Mesothelial cell of epicardium (in vitro differentiated cells): ENCODE results near the gene STAP2. TPM values are rescaled to one million over a fixed set of nuclear protein-coding genes. Genes with fewer than 3 reads are reported as not detected.

Experiments
- DNase-seq, 2 experiments: peaks; one replicate each; pipeline ENCODE4 v3.0.0; 2021; ENCODE audit warnings: low spot score in 2 of 2; ENCODE audit not compliant: unreplicated experiment in 2 of 2
- H3K27ac Mint-ChIP-seq: 2 replicates; pipeline ENCODE4 v1.8.0; 2021; ENCODE audit warnings: mixed read lengths
- H3K27me3 Mint-ChIP-seq: 2 replicates; pipeline ENCODE4 v1.8.0; 2021; ENCODE audit warnings: low read depth, mixed read lengths
- H3K36me3 Mint-ChIP-seq: 2 replicates; pipeline ENCODE4 v1.8.0; 2021; ENCODE audit warnings: mixed read lengths
- H3K4me1 Mint-ChIP-seq: 2 replicates; pipeline ENCODE4 v1.8.0; 2021; ENCODE audit warnings: mixed read lengths
- H3K4me3 Mint-ChIP-seq: 2 replicates; pipeline ENCODE4 v1.8.0; 2021; ENCODE audit warnings: mild to moderate bottlenecking, moderate library complexity, mixed read lengths
- H3K9me3 Mint-ChIP-seq: 2 replicates; pipeline ENCODE4 v1.8.0; 2021; ENCODE audit warnings: mixed read lengths
- total RNA-seq: library from RNA; stranded (reverse); gene quantifications from 3 replicates; pipeline ENCODE4 v1.2.1, GENCODE V29; 2021
- TF ChIP-seq, protein P1 (sequence below): fragments of 200-600 bp; sonication (generic); IDR thresholded peaks from one replicate; pipeline ENCODE4 v1.5.0; 2021; ENCODE audit warnings: antibody characterized with exemption; ENCODE audit not compliant: unreplicated experiment

Gene STAP2
- total RNA-seq, 1 donor from 2014 or later, result 74.0 TPM

DNA sequence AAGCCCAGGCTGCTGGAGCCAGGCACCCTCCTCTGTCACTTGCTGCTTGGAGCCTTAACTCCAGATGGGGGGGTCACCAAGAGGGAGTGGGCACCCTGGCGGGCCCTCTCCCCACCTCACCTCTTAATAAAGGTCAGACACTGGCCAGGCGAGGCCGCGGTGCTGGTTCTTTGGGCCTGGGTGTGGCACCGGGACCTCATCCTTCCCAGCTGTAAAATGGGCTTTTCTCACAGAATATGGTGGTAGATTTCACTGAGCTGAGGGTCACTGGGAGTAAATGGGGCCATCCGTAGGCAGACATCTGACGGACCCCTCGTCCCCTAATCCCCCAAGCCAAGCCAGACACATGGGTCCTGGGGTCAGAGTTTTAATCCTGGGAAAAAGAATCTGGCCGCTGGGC lies 14.9 kb downstream of the STAP2 start:
- Mint-ChIP-seq H3K4me1 (peaks cover 17% of the 10 kb centered on the region), H3K27ac (no peak overlapping the region), H3K27me3 (peaks cover 8% of the 10 kb centered on the region), H3K4me3 (no peak overlapping the region), H3K9me3 (peaks cover 17% of the 10 kb centered on the region), H3K36me3 (peaks cover 16% of the 10 kb centered on the region)
- DNase-seq, result no peak
- TF ChIP-seq, protein P1, sequence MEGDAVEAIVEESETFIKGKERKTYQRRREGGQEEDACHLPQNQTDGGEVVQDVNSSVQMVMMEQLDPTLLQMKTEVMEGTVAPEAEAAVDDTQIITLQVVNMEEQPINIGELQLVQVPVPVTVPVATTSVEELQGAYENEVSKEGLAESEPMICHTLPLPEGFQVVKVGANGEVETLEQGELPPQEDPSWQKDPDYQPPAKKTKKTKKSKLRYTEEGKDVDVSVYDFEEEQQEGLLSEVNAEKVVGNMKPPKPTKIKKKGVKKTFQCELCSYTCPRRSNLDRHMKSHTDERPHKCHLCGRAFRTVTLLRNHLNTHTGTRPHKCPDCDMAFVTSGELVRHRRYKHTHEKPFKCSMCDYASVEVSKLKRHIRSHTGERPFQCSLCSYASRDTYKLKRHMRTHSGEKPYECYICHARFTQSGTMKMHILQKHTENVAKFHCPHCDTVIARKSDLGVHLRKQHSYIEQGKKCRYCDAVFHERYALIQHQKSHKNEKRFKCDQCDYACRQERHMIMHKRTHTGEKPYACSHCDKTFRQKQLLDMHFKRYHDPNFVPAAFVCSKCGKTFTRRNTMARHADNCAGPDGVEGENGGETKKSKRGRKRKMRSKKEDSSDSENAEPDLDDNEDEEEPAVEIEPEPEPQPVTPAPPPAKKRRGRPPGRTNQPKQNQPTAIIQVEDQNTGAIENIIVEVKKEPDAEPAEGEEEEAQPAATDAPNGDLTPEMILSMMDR, result no peak

DNA sequence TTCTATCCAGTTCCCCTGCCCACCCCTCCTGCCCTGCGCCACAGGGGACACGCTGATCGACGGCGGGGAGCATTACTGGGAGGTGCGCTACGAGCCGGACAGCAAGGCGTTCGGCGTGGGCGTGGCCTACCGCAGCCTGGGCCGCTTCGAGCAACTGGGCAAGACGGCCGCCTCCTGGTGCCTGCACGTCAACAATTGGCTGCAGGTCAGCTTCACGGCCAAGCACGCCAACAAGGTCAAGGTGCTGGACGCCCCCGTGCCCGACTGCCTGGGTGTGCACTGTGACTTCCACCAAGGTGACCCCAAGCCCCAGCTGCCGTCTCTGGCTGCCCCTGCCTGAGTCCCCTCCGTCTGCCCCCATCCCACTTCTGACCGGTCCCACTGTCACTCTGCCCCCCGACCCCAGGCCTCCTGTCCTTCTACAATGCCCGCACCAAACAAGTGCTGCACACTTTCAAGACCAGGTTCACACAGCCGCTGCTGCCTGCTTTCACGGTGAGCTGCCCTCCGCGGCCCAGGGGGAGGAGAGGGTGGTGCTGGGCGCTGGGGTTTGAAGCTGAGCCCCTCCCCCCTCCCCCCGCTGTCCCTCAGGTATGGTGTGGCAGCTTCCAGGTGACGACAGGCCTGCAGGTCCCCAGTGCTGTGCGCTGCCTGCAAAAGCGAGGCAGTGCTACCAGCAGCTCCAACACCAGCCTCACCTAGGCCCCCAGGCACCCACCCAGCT lies 15.5 kb downstream of the STAP2 start:
- Mint-ChIP-seq H3K27me3 (peaks cover 8% of the 10 kb centered on the region), H3K27ac (no peak overlapping the region), H3K4me3 (no peak overlapping the region), H3K9me3 (peaks cover 17% of the 10 kb centered on the region), H3K4me1 (peaks cover 14% of the 10 kb centered on the region), H3K36me3 (peaks cover 21% of the 10 kb centered on the region)
- no peak for DNase-seq
- TF ChIP-seq, protein P1, result no peak

DNA sequence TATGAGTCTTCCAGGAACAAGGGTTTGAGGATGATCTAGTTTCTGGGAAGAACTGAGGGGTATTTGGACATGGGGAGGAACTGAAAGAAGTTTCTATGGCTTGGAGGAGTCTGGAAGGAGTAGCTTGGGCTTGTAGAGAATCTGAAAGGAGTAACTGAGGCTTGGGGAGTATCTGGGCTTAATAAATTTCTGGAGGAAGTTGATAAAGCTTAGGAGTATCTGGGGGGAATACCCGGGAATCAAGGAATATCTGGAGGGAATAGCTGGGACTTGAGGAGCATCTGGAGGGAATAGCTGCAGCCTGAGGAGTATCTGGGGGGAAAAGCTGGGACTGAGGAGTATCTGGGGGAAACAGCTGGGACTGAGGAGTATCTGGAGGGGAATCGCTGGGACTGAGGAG lies 18.2 kb downstream of the STAP2 start:
- no peak for DNase-seq
- Mint-ChIP-seq H3K27ac (no peak overlapping the region), H3K27me3 (no peaks in the 10 kb centered on the region), H3K9me3 (peaks cover 17% of the 10 kb centered on the region), H3K4me3 (no peak overlapping the region), H3K4me1 (no peaks in the 10 kb centered on the region), H3K36me3 (peaks cover 24% of the 10 kb centered on the region)
- TF ChIP-seq, protein P1, result no peak

DNA sequence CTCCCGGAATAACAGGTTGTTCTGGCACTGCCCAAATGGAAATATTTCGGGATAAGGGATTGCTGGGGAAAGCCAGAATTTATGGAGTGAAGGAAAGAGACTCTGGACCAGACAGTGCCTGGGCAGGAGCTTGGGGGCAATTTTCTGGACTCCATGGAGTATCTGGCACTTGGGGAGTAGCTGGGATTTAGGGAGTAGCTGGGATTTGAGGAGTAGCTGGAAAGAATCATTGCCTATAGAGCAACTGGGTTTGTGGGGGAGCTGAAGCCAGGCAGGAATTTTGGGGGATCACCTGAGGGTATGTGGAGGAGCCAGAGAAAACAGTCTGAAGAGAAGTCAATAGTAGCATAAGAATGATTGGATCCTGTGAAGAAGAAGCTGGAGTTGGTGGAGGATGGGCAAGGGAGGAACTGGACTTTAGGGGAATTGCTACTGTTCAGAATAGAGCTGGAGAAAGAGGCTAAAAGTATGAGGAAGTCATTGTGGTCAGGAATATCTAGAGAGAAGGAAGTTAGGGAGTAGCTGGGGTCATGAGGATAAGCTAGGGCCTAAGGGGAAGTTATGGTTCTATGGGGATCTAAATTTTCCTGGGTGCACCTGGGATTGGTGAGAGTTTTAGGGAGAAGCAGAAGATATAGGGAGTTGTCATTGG lies 19.4 kb downstream of the STAP2 start:
- Mint-ChIP-seq H3K4me1 (no peaks in the 10 kb centered on the region), H3K36me3 (peaks cover 23% of the 10 kb centered on the region), H3K27ac (no peak overlapping the region), H3K4me3 (no peak overlapping the region), H3K27me3 (no peaks in the 10 kb centered on the region), H3K9me3 (peaks cover 17% of the 10 kb centered on the region)
- no peak for DNase-seq
- TF ChIP-seq, protein P1, result no peak

DNA sequence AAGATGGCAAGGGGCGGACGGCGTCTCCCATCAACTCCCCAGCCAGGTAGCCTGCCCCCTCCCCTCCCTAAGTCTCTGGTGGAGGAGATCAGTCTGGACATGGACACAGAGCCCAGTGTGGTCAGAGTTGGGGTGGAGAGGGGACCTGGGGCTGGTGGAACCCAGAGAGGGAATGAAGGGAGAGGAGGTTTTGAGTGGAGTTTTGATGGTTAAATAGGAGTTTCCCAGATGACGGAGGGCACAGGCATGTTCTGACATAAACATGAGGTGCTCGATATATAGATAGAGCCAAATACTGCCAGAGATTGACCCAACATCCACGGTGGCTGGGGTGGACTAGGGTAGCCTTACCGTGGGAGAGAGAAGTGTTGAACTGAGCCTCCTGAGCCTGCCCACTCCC lies 20.2 kb downstream of the STAP2 start:
- no peak overlapping the region for H3K4me3 Mint-ChIP-seq
- H3K9me3 Mint-ChIP-seq, result peaks cover 17% of the 10 kb centered on the region
- H3K27ac Mint-ChIP-seq, result no peak overlapping the region
- H3K27me3 Mint-ChIP-seq, result no peaks in the 10 kb centered on the region
- no peaks in the 10 kb centered on the region for H3K4me1 Mint-ChIP-seq
- DNase-seq, result no peak
- peaks cover 20% of the 10 kb centered on the region for H3K36me3 Mint-ChIP-seq
- TF ChIP-seq, protein P1, result no peak
